PC-9 (cell line): ENCODE results near the gene THSD8.

Experiments
- EZH2 ChIP-seq: fragments of 200-600 bp; sonication (generic); IDR thresholded peaks from 2 replicates; pipeline ENCODE4 v1.8.0; 2017; ENCODE audit warnings: antibody characterized with exemption, low read depth
- TF ChIP-seq, protein P1 (sequence below): fragments of 200-600 bp; sonication (generic); conservative IDR thresholded peaks from 2 replicates; pipeline ENCODE4 v1.6.1; 2017; ENCODE audit warnings: mixed run types, antibody characterized with exemption, mild to moderate bottlenecking, moderate library complexity

DNA sequence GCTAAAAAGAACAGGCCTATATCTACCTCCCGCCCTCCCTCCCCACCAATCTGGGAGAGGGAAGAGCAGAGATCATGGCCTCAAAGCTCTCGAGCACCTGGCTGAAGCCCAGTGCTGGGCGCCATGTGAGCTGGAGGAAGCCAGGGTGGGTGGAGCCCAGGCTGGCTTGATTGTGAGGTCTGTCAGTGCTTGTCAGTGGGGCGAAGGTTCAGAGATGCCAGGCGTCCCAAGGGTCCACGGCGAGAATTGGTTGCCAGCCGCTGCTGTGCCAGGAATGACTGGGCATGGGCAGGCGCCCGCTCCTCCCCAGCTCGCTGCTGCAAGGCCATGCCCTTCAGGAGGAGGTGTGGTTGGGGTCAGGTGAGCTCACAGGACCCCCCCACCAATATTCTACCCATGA is 38.8 kb upstream of the THSD8 start:
- TF ChIP-seq, protein P1, sequence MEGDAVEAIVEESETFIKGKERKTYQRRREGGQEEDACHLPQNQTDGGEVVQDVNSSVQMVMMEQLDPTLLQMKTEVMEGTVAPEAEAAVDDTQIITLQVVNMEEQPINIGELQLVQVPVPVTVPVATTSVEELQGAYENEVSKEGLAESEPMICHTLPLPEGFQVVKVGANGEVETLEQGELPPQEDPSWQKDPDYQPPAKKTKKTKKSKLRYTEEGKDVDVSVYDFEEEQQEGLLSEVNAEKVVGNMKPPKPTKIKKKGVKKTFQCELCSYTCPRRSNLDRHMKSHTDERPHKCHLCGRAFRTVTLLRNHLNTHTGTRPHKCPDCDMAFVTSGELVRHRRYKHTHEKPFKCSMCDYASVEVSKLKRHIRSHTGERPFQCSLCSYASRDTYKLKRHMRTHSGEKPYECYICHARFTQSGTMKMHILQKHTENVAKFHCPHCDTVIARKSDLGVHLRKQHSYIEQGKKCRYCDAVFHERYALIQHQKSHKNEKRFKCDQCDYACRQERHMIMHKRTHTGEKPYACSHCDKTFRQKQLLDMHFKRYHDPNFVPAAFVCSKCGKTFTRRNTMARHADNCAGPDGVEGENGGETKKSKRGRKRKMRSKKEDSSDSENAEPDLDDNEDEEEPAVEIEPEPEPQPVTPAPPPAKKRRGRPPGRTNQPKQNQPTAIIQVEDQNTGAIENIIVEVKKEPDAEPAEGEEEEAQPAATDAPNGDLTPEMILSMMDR = no peak
- no peak for TF ChIP-seq EZH2
